WERI-Rb-1 (cell line): ENCODE measurements around the gene CSTPP1.
A peak's percentile ranks its signal among the peaks of the same experiment; 100 is the strongest.
"Not testable (repeated sequence)": the region's sequence is repeated elsewhere in the genome, so short reads cannot be mapped to it uniquely, and the experiment has no call there.

Source experiments
- DNase-seq: peaks from one replicate; pipeline ENCODE4 v3.0.0-alpha.2; 2020
- H3K27ac ChIP-seq: fragments of 250-450 bp; sonication (Bioruptor Pico); 2 replicates; pipeline ENCODE4 v1.5.1; 2020; ENCODE audit warnings: mild to moderate bottlenecking, moderate library complexity
- H3K27me3 ChIP-seq: fragments of 250-450 bp; sonication (Bioruptor Pico); 2 replicates; pipeline ENCODE4 v1.5.1; 2021; ENCODE audit warnings: mild to moderate bottlenecking, low read depth, moderate library complexity; ENCODE audit not compliant: insufficient read depth, severe bottlenecking
- H3K36me3 ChIP-seq: fragments of 250-450 bp; sonication (Bioruptor Pico); 2 replicates; pipeline ENCODE4 v1.5.1; 2020; ENCODE audit warnings: mild to moderate bottlenecking, moderate library complexity
- H3K4me3 ChIP-seq: 2 replicates; pipeline ENCODE4 v1.5.1; 2011; ENCODE audit warnings: low read depth, mild to moderate bottlenecking, control low read depth, low read length
- H3K9me3 ChIP-seq: fragments of 250-450 bp; sonication (Bioruptor Pico); 2 replicates; pipeline ENCODE4 v1.5.1; 2021; ENCODE audit warnings: mild to moderate bottlenecking, moderate library complexity; ENCODE audit not compliant: severe bottlenecking
- CTCF ChIP-seq: IDR thresholded peaks from 2 replicates; pipeline ENCODE4 v1.5.1; 2011; ENCODE audit warnings: low read depth, mild to moderate bottlenecking, control low read depth, inconsistent platforms, low read length

Gene CSTPP1

GRCh38 chr11:47083913-47084312, 147.4 kb downstream of the CSTPP1 start:
- H3K4me3 ChIP-seq, result no peak overlapping the region
- TF ChIP-seq CTCF, result no peak
- H3K36me3 ChIP-seq, result no peaks in the 10 kb centered on the region
- DNase-seq, result no peak
- H3K9me3 ChIP-seq, result no peaks in the 10 kb centered on the region
- H3K27me3 ChIP-seq, result no peaks in the 10 kb centered on the region
- H3K27ac ChIP-seq, result no peak overlapping the region

GRCh38 chr11:47087801-47088200, 151.2 kb downstream of the CSTPP1 start:
- Histone ChIP-seq H3K9me3 (no peaks in the 10 kb centered on the region), H3K36me3 (no peaks in the 10 kb centered on the region), H3K27ac (no peak overlapping the region), H3K27me3 (no peaks in the 10 kb centered on the region), H3K4me3 (no peak overlapping the region)
- no peak for TF ChIP-seq CTCF
- DNase-seq, result no peak

- no peak for DNase-seq
- Histone ChIP-seq H3K27me3 (no peaks in the 10 kb centered on the region), H3K36me3 (no peaks in the 10 kb centered on the region), H3K9me3 (no peaks in the 10 kb centered on the region), H3K27ac (no peak overlapping the region), H3K4me3 (no peak overlapping the region)
- no peak for TF ChIP-seq CTCF
Measured at GRCh38 chr11:47093541-47093940, 157.0 kb downstream of the CSTPP1 start.

GRCh38 chr11:47096871-47097270, 160.3 kb downstream of the CSTPP1 start:
- not testable (repeated sequence) for H3K4me3 ChIP-seq, H3K36me3 ChIP-seq, H3K27me3 ChIP-seq, H3K9me3 ChIP-seq, H3K27ac ChIP-seq, DNase-seq

- DNase-seq, H3K4me3 ChIP-seq, H3K9me3 ChIP-seq, H3K27me3 ChIP-seq, H3K36me3 ChIP-seq: not testable (repeated sequence)
- peak overlapping the region; percentile 67 for H3K27ac ChIP-seq
Measured at GRCh38 chr11:47098223-47098622, 161.7 kb downstream of the CSTPP1 start.

- H3K36me3 ChIP-seq, result no peaks in the 10 kb centered on the region
- no peak overlapping the region for H3K4me3 ChIP-seq
- TF ChIP-seq CTCF, result no peak
- H3K27me3 ChIP-seq, result no peaks in the 10 kb centered on the region
- no peak overlapping the region for H3K27ac ChIP-seq
- DNase-seq, result no peak
- H3K9me3 ChIP-seq, result no peaks in the 10 kb centered on the region
Measured at GRCh38 chr11:47099214-47099917, 162.8 kb downstream of the CSTPP1 start.

- no peak for TF ChIP-seq CTCF
- Histone ChIP-seq H3K4me3 (no peak overlapping the region), H3K27me3 (no peaks in the 10 kb centered on the region), H3K36me3 (no peaks in the 10 kb centered on the region), H3K27ac (no peak overlapping the region), H3K9me3 (no peaks in the 10 kb centered on the region)
- no peak for DNase-seq
Measured at GRCh38 chr11:47099918-47100315, 163.4 kb downstream of the CSTPP1 start.
